T-helper 2 cell treated with Interferon-gamma antibody and Interleukin-4, amounts not matched to agents 100 ng/mL and 5 ng/mL, for 36 hours (primary cell): ENCODE measurements around the gene ADH1B. TPM values are rescaled to one million over a fixed set of nuclear protein-coding genes. Genes with fewer than 3 reads are reported as not detected.
"Not testable (repeated sequence)": the region's sequence is repeated elsewhere in the genome, so short reads cannot be mapped to it uniquely, and the experiment has no call there.

Experiments used
- intact Hi-C: fragments of 100-400 bp; cut with micrococcal nuclease; formaldehyde crosslinking; loops from one replicate; pipeline ENCODE4 v1.15.1; 2023
- total RNA-seq: library from RNA; stranded (reverse); gene quantifications from 2 replicates; pipeline ENCODE4 v1.2.3, GENCODE V29; 2022

ADH1B gene
- total RNA-seq, 1 donor from 2014 or later, result not detected

- intact Hi-C loops, result no loop called here
Measured at GRCh38 chr4:99324361-99324760, 3.2 kb upstream of the ADH1B start.

DNA sequence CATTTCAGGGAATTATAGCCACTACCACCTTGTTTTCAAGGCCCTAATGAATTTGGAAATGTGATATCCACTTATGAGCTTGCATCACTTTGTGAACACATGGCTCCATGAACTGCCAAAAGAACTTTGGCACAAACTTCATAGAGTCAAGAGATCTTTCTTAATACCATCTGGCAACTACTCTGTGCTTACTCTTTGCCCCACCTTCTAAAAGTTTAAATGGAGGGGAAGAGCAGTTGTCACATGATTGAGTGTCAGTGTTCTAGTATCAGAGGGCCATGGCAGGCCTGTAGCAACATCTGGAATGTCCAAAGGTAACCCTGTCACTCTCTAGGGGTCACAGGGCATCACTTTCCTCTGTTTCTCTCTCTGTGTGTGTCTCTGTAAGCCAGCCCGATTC is 2.6 kb upstream of the ADH1B start:
- intact Hi-C loops, result no loop called here

GRCh38 chr4:99317811-99318210 is 3.4 kb downstream of the ADH1B start:
- intact Hi-C loops, result not testable (repeated sequence)

- intact Hi-C loops, result no loop called here
Measured at GRCh38 chr4:99317354-99317753, 3.8 kb downstream of the ADH1B start.

- intact Hi-C loops, result no loop called here
Measured at GRCh38 chr4:99315839-99316238, 5.4 kb downstream of the ADH1B start.

DNA sequence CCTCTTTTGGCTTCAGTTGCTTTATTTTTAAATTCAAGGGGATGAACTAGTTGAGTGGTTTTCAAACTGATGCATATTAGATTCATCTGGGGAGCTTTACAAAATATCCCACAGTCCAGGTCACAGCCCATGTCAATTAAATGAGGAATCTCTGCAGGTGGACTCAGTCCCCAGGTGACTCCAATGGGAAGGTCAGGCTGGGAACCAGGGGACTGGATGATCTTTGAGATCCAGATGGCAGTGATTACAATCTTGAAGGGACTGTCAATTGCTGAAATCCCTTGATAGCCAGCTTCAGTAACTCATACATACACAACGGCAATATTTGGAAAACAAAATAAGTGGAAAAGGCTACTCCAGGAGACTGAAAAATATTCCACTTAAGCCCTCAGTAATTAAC is 7.0 kb downstream of the ADH1B start:
- intact Hi-C loops, result no loop called here

GRCh38 chr4:99310389-99310788 is 10.8 kb downstream of the ADH1B start:
- intact Hi-C loops, result no loop called here

GRCh38 chr4:99305638-99306400 is 15.4 kb downstream of the ADH1B start:
- intact Hi-C loops, result no loop called here

DNA sequence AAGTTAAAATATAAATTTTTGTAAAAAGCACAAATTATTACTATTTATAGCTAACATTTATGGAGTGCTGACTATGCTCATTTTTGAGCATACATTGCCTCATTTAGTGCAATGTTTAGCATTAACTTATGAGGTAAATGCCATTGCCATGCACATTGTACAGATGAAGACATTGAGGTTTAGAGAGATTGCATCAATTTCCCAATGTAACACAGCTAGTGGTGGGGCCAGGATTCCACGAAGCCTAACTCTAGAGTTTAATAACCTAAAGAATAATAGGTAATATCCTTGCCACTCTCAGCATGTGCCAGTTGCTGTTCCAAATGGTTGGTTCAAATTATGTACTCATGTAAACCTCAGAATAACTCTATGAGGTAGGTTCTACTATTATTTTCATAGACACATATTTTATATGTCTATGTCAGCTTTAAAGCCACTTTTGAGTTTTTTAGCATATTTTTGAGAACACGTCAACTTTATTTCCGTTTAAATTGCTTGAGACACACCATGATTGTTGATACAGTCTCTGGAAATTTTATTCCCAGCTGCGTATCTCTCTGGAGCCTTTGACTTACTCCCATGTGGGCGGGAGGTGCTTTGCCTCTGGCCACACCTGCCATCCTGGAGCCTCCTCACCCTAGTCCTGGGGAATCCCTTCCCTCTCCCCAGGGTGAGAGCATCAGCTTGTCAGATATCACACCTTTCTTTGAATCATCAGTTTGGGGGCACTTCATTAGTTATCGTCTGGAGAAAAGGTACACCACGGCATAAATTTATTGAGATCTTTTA is 19.6 kb downstream of the ADH1B start:
- intact Hi-C loops, result no loop called here

GRCh38 chr4:99300934-99301333 is 20.3 kb downstream of the ADH1B start:
- intact Hi-C loops, result no loop called here

GRCh38 chr4:99293357-99293756 is 27.8 kb downstream of the ADH1B start:
- intact Hi-C loops, result no loop called here

DNA sequence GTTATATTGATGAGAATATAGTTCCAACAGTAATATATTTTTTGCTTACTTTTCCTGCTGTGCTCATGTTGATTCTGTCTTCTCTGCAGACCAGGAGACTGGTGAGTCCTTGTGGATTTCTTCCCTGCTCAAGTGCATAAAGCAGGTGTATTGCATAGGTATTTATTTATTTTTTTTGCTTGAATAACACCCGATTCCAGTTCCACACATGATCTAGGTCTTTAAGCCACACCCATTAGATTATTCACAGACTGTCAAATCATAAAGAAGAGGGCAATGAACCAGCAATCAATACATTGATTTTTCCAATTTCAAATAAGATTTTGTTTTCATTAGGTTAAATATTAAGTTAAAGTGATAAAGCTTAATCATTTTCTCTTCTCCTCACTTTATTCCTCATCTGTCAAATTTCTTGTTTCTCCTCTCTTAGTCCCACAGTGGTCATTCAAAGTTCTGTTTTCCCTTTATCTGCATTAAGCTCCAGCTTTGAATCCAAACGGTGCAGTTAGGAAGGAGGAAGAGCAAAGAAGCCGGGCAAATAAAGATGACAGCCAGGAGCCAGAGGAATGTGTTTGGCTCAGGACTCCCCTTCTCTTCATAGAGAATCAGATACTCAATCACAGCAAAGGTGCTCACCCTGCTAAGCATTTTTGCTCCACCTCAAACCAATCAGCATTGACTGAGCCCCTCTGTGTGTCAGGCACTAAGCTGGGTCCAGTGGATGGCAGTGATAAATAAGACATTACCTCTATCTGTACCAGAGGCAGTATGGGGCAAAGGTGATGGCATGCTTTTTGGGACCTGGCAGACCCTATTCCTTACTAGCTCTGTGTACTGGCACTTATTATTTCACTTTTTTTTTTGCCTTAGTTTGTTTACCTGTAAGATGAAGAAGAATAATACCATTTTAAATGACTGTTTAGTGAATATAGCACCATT is 30.1 kb downstream of the ADH1B start, which contains the start of gene ADH1A:
Gene ADH1A, minus strand, starts transcription at position 138 of the 939 bp plus-strand sequence. Its CDS starts 71 bp downstream, at position 67.
- intact Hi-C loops, result no loop called here

DNA sequence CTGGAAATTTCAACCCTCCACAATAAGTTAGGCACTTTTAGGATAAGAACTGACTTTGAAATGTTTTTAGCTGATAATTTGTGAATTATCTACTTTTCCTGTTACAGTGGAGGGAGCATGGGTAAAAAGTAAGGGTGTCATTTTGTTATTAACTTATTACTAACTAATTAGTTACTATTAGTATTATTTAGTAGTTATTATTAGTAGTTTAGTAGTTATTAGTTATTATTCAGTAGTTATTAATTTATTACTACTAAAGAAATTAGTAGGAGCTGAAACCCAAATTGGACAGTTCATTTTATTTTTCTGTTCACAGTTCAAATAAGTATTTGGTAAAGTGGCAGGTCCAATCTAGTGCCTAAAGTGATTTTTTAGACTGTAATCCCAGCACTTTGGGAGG is 35.8 kb downstream of the ADH1B start:
- intact Hi-C loops, result no loop called here

GRCh38 chr4:99282731-99283130 is 38.5 kb downstream of the ADH1B start:
- intact Hi-C loops, result no loop called here

GRCh38 chr4:99281261-99281660 is 39.9 kb downstream of the ADH1B start:
- intact Hi-C loops, result no loop called here

DNA sequence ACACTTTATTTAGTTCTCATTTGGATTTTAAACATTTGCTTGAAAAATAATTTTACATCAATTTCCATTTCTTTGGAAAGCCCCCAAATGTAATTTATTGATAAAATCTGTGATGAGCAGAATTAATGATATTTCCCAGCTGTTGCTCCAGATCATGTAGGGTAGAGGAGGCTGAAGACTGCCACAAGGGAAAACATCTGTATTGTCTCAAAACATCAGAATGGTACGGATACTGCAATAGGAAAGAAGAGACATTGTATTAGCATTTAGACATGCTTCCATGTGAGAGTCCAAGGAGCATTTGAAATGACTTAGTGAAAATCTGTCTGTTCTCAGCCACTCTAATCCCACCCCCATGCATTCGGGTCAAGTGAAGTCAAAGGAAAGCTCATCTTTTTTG is 44.8 kb downstream of the ADH1B start:
- intact Hi-C loops, result no loop called here

DNA sequence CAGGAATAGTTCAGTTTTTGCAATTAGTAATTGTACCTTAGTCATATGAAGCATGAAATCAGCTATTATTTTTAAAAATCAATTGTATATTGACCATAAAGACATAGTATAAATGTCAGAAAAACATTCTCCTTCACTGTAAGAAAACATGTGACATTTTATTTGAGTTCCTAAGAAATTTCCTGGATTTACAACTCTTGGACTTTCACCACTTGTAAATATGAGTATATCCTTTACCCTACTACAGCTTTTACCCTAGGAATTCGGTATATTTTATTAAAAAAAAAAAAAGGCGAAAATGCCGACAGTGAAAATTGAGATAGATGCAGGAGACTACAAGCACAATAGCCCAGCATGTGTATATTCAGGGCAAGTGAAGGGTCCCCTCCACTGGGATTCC is 45.3 kb downstream of the ADH1B start:
- intact Hi-C loops, result no loop called here

DNA sequence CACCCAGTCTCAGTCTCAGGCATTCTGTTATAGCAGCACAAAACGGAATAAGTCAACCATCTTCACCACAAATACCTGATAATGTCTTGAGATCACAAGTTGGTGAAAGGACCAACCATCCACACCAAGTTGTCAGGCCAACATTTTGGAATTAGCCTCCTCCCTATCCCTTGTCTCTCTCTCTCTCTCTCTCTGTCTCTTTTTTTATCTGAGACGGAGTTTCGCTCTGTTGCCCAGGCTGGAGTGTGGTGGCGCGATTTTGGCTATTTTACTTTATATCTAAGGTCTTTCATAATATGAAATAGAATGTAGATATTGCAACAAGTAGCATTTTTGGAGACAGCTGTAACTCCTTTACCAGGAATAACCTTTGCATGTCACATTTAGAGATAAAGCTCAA is 46.2 kb downstream of the ADH1B start:
- intact Hi-C loops, result no loop called here

GRCh38 chr4:99273704-99274103 is 47.5 kb downstream of the ADH1B start:
- intact Hi-C loops, result no loop called here

DNA sequence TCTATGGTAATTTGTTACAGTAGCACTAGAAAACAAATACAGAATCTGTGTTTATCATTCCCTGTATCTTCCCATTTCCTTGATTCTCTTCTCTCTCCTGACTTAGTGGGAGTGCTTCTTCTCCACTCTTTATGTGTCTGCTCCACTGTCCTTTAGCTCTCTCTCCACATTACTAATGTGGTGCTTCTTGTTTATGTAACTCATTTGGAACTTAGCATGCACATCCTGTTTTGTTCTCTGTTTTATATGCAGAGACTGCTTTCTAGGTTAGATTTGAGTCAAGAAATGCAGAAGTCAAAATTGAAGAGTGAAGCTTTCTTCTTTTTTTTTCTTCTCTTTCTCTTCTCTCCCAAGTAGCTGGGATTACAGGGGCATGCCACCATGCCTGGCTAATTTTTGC is 56.3 kb downstream of the ADH1B start:
- intact Hi-C loops, result no loop called here
